ENCODE data around the gene GSTA4. TPM values are rescaled to one million over a fixed set of nuclear protein-coding genes. Genes with fewer than 3 reads are reported as not detected.

Gene GSTA4
- total RNA-seq, 5 donors from 2014 or later (not counting 1 experiment from before 2014, with no cell fraction given) = 0.35 to 0.85 (median 0.65) TPM

- peaks cover 2 to 45% of the 10 kb centered on the region in 2 donors for H3K36me3 ChIP-seq (ENCODE audit: control insufficient read depth in 2 of 2, extremely low read depth in 1 of 2, insufficient read depth in 1 of 2, low read length in 1 of 2)
- ATAC-seq (replicated peaks in 1 of 4) = no peak
- no peak overlapping the region for H3K4me3 Mint-ChIP-seq
- H3K4me3 ChIP-seq (ENCODE audit: control insufficient read depth in 1 of 2, extremely low read depth in 1 of 2, low read length in 1 of 2) = no peak overlapping the region
- H3K4me1 Mint-ChIP-seq = peaks cover 6 to 10% (median 10%) of the 10 kb centered on the region in 3 donors
- H3K9me3 Mint-ChIP-seq = no peaks in the 10 kb centered on the region
- no peaks in the 10 kb centered on the region for H3K4me1 ChIP-seq (ENCODE audit: control insufficient read depth in 1 of 2, extremely low read depth in 1 of 2, insufficient read depth in 2 of 2, low read length in 2 of 2)
- H3K27me3 ChIP-seq (replicated peaks in 1 of 2; ENCODE audit: control insufficient read depth in 2 of 2, extremely low read depth in 1 of 2, insufficient read depth in 2 of 2, low read length in 1 of 2) = no peaks in the 10 kb centered on the region
- WGBS (ENCODE audit: insufficient coverage) = no CpG with 5 or more reads among the region's 2 CpGs
- H3K27ac Mint-ChIP-seq = no peak overlapping the region
- H3K9me3 ChIP-seq = no peaks in the 10 kb centered on the region
- H3K27ac ChIP-seq (ENCODE audit: low read length) = no peak overlapping the region
- H3K36me3 Mint-ChIP-seq = peaks cover 51% of the 10 kb centered on the region
- CTCF ChIA-PET = no interaction called here
- POLR2A ChIA-PET = no interaction called here
- DNase-seq = no peak
- no peaks in the 10 kb centered on the region for H3K27me3 Mint-ChIP-seq
These were observed 23.4 kb upstream of the GSTA4 start for GRCh38 chr6:53018446-53018845.

DNA sequence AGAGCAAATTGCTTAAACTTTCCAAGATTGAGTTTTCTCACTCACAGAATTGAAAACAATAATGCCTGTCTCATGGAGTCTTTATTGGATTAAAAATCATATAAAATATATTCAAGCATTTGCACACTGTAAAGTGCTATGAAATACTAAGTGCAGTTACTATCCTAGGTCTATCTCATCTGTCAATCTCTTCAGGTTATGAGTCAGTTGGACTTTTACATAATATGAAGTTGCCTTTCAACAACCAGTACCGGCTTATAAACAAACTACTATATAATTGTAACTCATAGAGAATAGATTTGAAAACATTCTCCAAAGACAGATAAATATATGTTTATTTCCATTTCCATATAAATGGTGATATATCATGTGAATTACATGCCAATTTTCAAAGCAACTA, 20.4 kb upstream of the GSTA4 start:
- DNase-seq = no peak

DNA sequence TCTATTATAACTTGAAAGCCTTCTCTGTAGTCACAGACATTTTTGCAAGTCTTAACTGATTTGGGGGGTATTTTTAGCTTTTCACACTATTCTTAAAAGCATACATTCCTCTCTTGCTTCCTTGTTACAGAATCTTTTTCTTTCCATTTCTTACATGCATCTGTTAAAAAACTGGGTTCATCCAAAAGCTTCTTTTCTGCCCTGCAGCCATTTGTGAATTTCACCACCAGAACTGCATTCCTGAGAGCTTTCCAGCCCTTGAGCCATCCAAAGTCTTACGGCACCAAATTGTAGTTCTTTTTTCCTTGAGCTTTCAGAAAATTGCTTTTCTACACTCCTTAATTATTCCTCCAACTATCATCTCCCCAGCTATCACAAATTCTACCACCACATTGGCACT, 19.7 kb upstream of the GSTA4 start:
- DNase-seq = no peak
- Histone ChIP-seq H3K27me3 (replicated peaks in 1 of 2; ENCODE audit: control insufficient read depth in 2 of 2, extremely low read depth in 1 of 2, insufficient read depth in 2 of 2, low read length in 1 of 2) (no peaks in the 10 kb centered on the region), H3K4me1 (ENCODE audit: control insufficient read depth in 1 of 2, extremely low read depth in 1 of 2, insufficient read depth in 2 of 2, low read length in 2 of 2) (no peaks in the 10 kb centered on the region), H3K9me3 (no peaks in the 10 kb centered on the region), H3K36me3 (ENCODE audit: control insufficient read depth in 2 of 2, extremely low read depth in 1 of 2, insufficient read depth in 1 of 2, low read length in 1 of 2) (peaks cover 6 to 81% of the 10 kb centered on the region in 2 donors), H3K27ac (ENCODE audit: low read length) (no peak overlapping the region), H3K4me3 (ENCODE audit: control insufficient read depth in 1 of 2, extremely low read depth in 1 of 2, low read length in 1 of 2) (no peak overlapping the region)
- ChIA-PET POLR2A (no interaction called here), CTCF (no interaction called here)
- no peak overlapping the region for H3K4me3 Mint-ChIP-seq
- no peaks in the 10 kb centered on the region for H3K9me3 Mint-ChIP-seq
- H3K27me3 Mint-ChIP-seq = no peaks in the 10 kb centered on the region
- no peaks in the 10 kb centered on the region for H3K4me1 Mint-ChIP-seq
- ATAC-seq (replicated peaks in 1 of 4) = no peak
- no peak overlapping the region for H3K27ac Mint-ChIP-seq
- 100% methylated on average over 1 of the region's 1 CpG for WGBS (ENCODE audit: insufficient coverage)
- peaks cover 71% of the 10 kb centered on the region for H3K36me3 Mint-ChIP-seq

More for the DNA sequence above, 20.4 kb upstream of the GSTA4 start:
- Mint-ChIP-seq H3K4me1 (peaks cover 0 to 5% (median 3%) of the 10 kb centered on the region in 3 donors), H3K27ac (no peak overlapping the region), H3K27me3 (no peaks in the 10 kb centered on the region), H3K9me3 (no peaks in the 10 kb centered on the region), H3K4me3 (no peak overlapping the region), H3K36me3 (peaks cover 64% of the 10 kb centered on the region)
- H3K4me3 ChIP-seq (ENCODE audit: control insufficient read depth in 1 of 2, extremely low read depth in 1 of 2, low read length in 1 of 2) = no peak overlapping the region
- no CpG with 5 or more reads among the region's 1 CpG for WGBS (ENCODE audit: insufficient coverage)
- H3K9me3 ChIP-seq = no peaks in the 10 kb centered on the region
- CTCF ChIA-PET = no interaction called here
- ATAC-seq (replicated peaks in 1 of 4) = no peak
- peaks cover 2 to 73% of the 10 kb centered on the region in 2 donors for H3K36me3 ChIP-seq (ENCODE audit: control insufficient read depth in 2 of 2, extremely low read depth in 1 of 2, insufficient read depth in 1 of 2, low read length in 1 of 2)
- POLR2A ChIA-PET = no interaction called here
- no peaks in the 10 kb centered on the region for H3K27me3 ChIP-seq (replicated peaks in 1 of 2; ENCODE audit: control insufficient read depth in 2 of 2, extremely low read depth in 1 of 2, insufficient read depth in 2 of 2, low read length in 1 of 2)
- H3K27ac ChIP-seq (ENCODE audit: low read length) = no peak overlapping the region
- H3K4me1 ChIP-seq (ENCODE audit: control insufficient read depth in 1 of 2, extremely low read depth in 1 of 2, insufficient read depth in 2 of 2, low read length in 2 of 2) = no peaks in the 10 kb centered on the region

GRCh38 chr6:53014063-53014462, 19.0 kb upstream of the GSTA4 start:
- H3K4me3 Mint-ChIP-seq = no peak overlapping the region
- POLR2A ChIA-PET = no interaction called here
- CTCF ChIA-PET = interaction anchor here in 1 of 2 donors (0.5 kb wide), 1 partner anchor 68 kb away, joined by 3 read pairs; no protein-coding TSS in a partner anchor

DNA sequence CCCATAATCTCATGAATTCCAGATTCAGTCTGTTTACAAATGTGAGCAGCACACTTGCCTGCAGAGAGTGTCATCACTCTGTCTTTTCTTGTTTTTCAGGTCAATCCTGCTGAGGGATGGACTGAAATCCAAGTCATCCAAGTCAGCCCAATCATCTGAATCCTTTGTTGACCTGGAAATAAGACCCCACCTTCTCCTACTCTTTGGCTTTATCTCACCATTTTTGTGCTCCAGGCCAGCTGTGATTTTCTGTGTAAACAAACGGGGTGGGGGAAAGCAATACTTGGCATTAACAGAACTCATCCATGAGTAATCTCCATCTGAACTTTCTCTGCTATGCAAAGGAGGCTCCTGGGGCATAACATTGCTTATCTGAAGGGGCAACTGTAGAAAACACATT, 16.9 kb upstream of the GSTA4 start:
- CTCF ChIA-PET = no interaction called here
- no peaks in the 10 kb centered on the region for H3K9me3 ChIP-seq
- H3K27ac ChIP-seq (ENCODE audit: low read length) = no peak overlapping the region
- ATAC-seq (replicated peaks in 1 of 4) (no peak), DNase-seq (no peak)
- POLR2A ChIA-PET = no interaction called here
- no peaks in the 10 kb centered on the region for H3K4me1 Mint-ChIP-seq
- peaks cover 13 to 82% of the 10 kb centered on the region in 2 donors for H3K36me3 ChIP-seq (ENCODE audit: control insufficient read depth in 2 of 2, extremely low read depth in 1 of 2, insufficient read depth in 1 of 2, low read length in 1 of 2)
- no peak overlapping the region for H3K27ac Mint-ChIP-seq
- H3K4me3 ChIP-seq (ENCODE audit: control insufficient read depth in 1 of 2, extremely low read depth in 1 of 2, low read length in 1 of 2) = no peak overlapping the region
- no peaks in the 10 kb centered on the region for H3K9me3 Mint-ChIP-seq
- H3K27me3 ChIP-seq (replicated peaks in 1 of 2; ENCODE audit: control insufficient read depth in 2 of 2, extremely low read depth in 1 of 2, insufficient read depth in 2 of 2, low read length in 1 of 2) = no peaks in the 10 kb centered on the region
- H3K36me3 Mint-ChIP-seq = peaks cover 76% of the 10 kb centered on the region
- no peaks in the 10 kb centered on the region for H3K27me3 Mint-ChIP-seq
- H3K4me1 ChIP-seq (ENCODE audit: control insufficient read depth in 1 of 2, extremely low read depth in 1 of 2, insufficient read depth in 2 of 2, low read length in 2 of 2) = no peaks in the 10 kb centered on the region
- H3K4me3 Mint-ChIP-seq = no peak overlapping the region
- WGBS (ENCODE audit: insufficient coverage) = no CpG with 5 or more reads among the region's 1 CpG

More at GRCh38 chr6:53014063-53014462, 19.0 kb upstream of the GSTA4 start:
- no peaks in the 10 kb centered on the region for H3K4me1 ChIP-seq (ENCODE audit: control insufficient read depth in 1 of 2, extremely low read depth in 1 of 2, insufficient read depth in 2 of 2, low read length in 2 of 2)
- peaks cover 13 to 85% of the 10 kb centered on the region in 2 donors for H3K36me3 ChIP-seq (ENCODE audit: control insufficient read depth in 2 of 2, extremely low read depth in 1 of 2, insufficient read depth in 1 of 2, low read length in 1 of 2)
- H3K27me3 Mint-ChIP-seq = no peaks in the 10 kb centered on the region
- no peak overlapping the region for H3K27ac Mint-ChIP-seq
- H3K9me3 Mint-ChIP-seq = no peaks in the 10 kb centered on the region
- H3K9me3 ChIP-seq = no peaks in the 10 kb centered on the region
- H3K36me3 Mint-ChIP-seq = peaks cover 78% of the 10 kb centered on the region
- no peaks in the 10 kb centered on the region for H3K4me1 Mint-ChIP-seq
- H3K27ac ChIP-seq (ENCODE audit: low read length) = no peak overlapping the region
- H3K27me3 ChIP-seq (replicated peaks in 1 of 2; ENCODE audit: control insufficient read depth in 2 of 2, extremely low read depth in 1 of 2, insufficient read depth in 2 of 2, low read length in 1 of 2) = no peaks in the 10 kb centered on the region
- H3K4me3 ChIP-seq (ENCODE audit: control insufficient read depth in 1 of 2, extremely low read depth in 1 of 2, low read length in 1 of 2) = no peak overlapping the region
- DNase-seq (no peak), ATAC-seq (replicated peaks in 1 of 4) (no peak)

GRCh38 chr6:53010504-53010903, 15.4 kb upstream of the GSTA4 start:
- Mint-ChIP-seq H3K4me3 (no peak overlapping the region), H3K27ac (no peak overlapping the region), H3K36me3 (peaks cover 76% of the 10 kb centered on the region), H3K9me3 (no peaks in the 10 kb centered on the region), H3K4me1 (no peaks in the 10 kb centered on the region), H3K27me3 (no peaks in the 10 kb centered on the region)
- H3K9me3 ChIP-seq = no peaks in the 10 kb centered on the region
- peaks cover 14 to 82% of the 10 kb centered on the region in 2 donors for H3K36me3 ChIP-seq (ENCODE audit: control insufficient read depth in 2 of 2, extremely low read depth in 1 of 2, insufficient read depth in 1 of 2, low read length in 1 of 2)
- H3K4me1 ChIP-seq (ENCODE audit: control insufficient read depth in 1 of 2, extremely low read depth in 1 of 2, insufficient read depth in 2 of 2, low read length in 2 of 2) = no peaks in the 10 kb centered on the region
- H3K4me3 ChIP-seq (ENCODE audit: control insufficient read depth in 1 of 2, extremely low read depth in 1 of 2, low read length in 1 of 2) = no peak overlapping the region
- H3K27me3 ChIP-seq (replicated peaks in 1 of 2; ENCODE audit: control insufficient read depth in 2 of 2, extremely low read depth in 1 of 2, insufficient read depth in 2 of 2, low read length in 1 of 2) = no peaks in the 10 kb centered on the region
- no peak overlapping the region for H3K27ac ChIP-seq (ENCODE audit: low read length)
- ATAC-seq (replicated peaks in 1 of 4) (no peak), DNase-seq (no peak)
- 100% methylated on average over 1 of the region's 1 CpG for WGBS (ENCODE audit: insufficient coverage)
- ChIA-PET CTCF (interaction anchor here in 1 of 2 donors (1.4 kb wide), 1 partner anchor 14 kb away, joined by 3 read pairs; no protein-coding TSS in a partner anchor), POLR2A (no interaction called here)

GRCh38 chr6:53009511-53009910, 14.4 kb upstream of the GSTA4 start:
- no peak for ATAC-seq (replicated peaks in 1 of 4)
- Histone ChIP-seq H3K4me3 (ENCODE audit: control insufficient read depth in 1 of 2, extremely low read depth in 1 of 2, low read length in 1 of 2) (no peak overlapping the region), H3K4me1 (ENCODE audit: control insufficient read depth in 1 of 2, extremely low read depth in 1 of 2, insufficient read depth in 2 of 2, low read length in 2 of 2) (no peaks in the 10 kb centered on the region), H3K27ac (ENCODE audit: low read length) (no peak overlapping the region), H3K36me3 (ENCODE audit: control insufficient read depth in 2 of 2, extremely low read depth in 1 of 2, insufficient read depth in 1 of 2, low read length in 1 of 2) (peaks cover 19 to 80% of the 10 kb centered on the region in 2 donors), H3K27me3 (replicated peaks in 1 of 2; ENCODE audit: control insufficient read depth in 2 of 2, extremely low read depth in 1 of 2, insufficient read depth in 2 of 2, low read length in 1 of 2) (no peaks in the 10 kb centered on the region), H3K9me3 (no peaks in the 10 kb centered on the region)
- Mint-ChIP-seq H3K4me1 (no peaks in the 10 kb centered on the region), H3K27me3 (no peaks in the 10 kb centered on the region), H3K27ac (no peak overlapping the region), H3K4me3 (no peak overlapping the region), H3K36me3 (peaks cover 77% of the 10 kb centered on the region), H3K9me3 (no peaks in the 10 kb centered on the region)
- 100% methylated on average over 2 of the region's 3 CpGs for WGBS (ENCODE audit: insufficient coverage)
- DNase-seq = no peak
- POLR2A ChIA-PET = no interaction called here
- CTCF ChIA-PET = no interaction called here

Data from T-cell (primary cell).